ENCODE results near the gene IRGC. TPM values are rescaled to one million over a fixed set of nuclear protein-coding genes. Genes with fewer than 3 reads are reported as not detected.

Gene IRGC
- total and polyA plus RNA-seq, 2 of the 13 experiments (the other 11 are each of a cell fraction or from before 2014, with no cell fraction given) = not detected

- Histone ChIP-seq H3K79me2 (ENCODE audit: insufficient read depth, low read length) (no peaks in the 10 kb centered on the region), H3K9ac (ENCODE audit: insufficient read depth, low read depth, low read length) (no peak overlapping the region), H3K4me2 (ENCODE audit: low read depth, low read length) (no peak overlapping the region), H3K27ac (ENCODE audit: extremely low read length, insufficient read depth, low read length) (no peak overlapping the region), H3K27me3 (ENCODE audit: control insufficient read depth in 1 of 2, insufficient read depth in 2 of 2, low read length in 2 of 2) (no peaks in the 10 kb centered on the region), H3K36me3 (replicated peaks in 1 of 2; ENCODE audit: control insufficient read depth in 1 of 2, insufficient read depth in 2 of 2, low read length in 2 of 2) (peaks cover 30 to 88% of the 10 kb centered on the region in 2 experiments), H3K4me1 (ENCODE audit: insufficient read depth, low read length) (no peaks in the 10 kb centered on the region), H2AFZ (ENCODE audit: low read length) (no peak overlapping the region), H4K20me1 (ENCODE audit: insufficient read depth, low read length) (no peaks in the 10 kb centered on the region), H3K4me3 (replicated peaks in 1 of 3; ENCODE audit: insufficient read depth in 1 of 3, low read depth in 2 of 3, low read length in 3 of 3) (no peak overlapping the region), H3K9me3 (ENCODE audit: low read length) (no peaks in the 10 kb centered on the region)
- POLR2A ChIA-PET = interaction anchor here (0.6 kb wide), 1 partner anchor 186 kb away, joined by 3 read pairs; no protein-coding TSS in a partner anchor
- TF ChIP-seq FLYWCH1 (CRISPR knock-in tag; IDR thresholded peaks at IDR 0.05) = no peak
- no TSS peak for BruUV-seq (replicated peaks)
- FAIRE-seq (no peak), ATAC-seq (no peak), DNase-seq (ENCODE audit: low spot score) (no peak)
- intact Hi-C loops (cut with micrococcal nuclease; ENCODE audit: unreplicated experiment) (no loop called here), in situ Hi-C loops (cut with HindIII; ENCODE audit: extremely low pct_ligation_motif_present, low pct_unique_long_range_greater_than_20kb) (no loop called here)
- CTCF ChIA-PET (ENCODE audit: low intra/inter-chr PET ratio, low total read pairs) = no interaction called here
- WGBS (ENCODE audit: low lambda C conversion rate) = 97% methylated on average over 3 of the region's 3 CpGs
Observed at GRCh38 chr19:43743059-43743458, 27.2 kb downstream of the IRGC start.

GRCh38 chr19:43747557-43748204, 31.8 kb downstream of the IRGC start:
- ChIA-PET POLR2A (no interaction called here), CTCF (ENCODE audit: low intra/inter-chr PET ratio, low total read pairs) (no interaction called here)
- Histone ChIP-seq H3K36me3 (replicated peaks in 1 of 2; ENCODE audit: control insufficient read depth in 1 of 2, insufficient read depth in 2 of 2, low read length in 2 of 2) (peaks cover 27 to 79% of the 10 kb centered on the region in 2 experiments), H3K9me3 (ENCODE audit: low read length) (no peaks in the 10 kb centered on the region), H3K4me2 (ENCODE audit: low read depth, low read length) (no peak overlapping the region), H3K4me3 (replicated peaks in 1 of 3; ENCODE audit: insufficient read depth in 1 of 3, low read depth in 2 of 3, low read length in 3 of 3) (no peak overlapping the region), H2AFZ (ENCODE audit: low read length) (no peak overlapping the region), H3K79me2 (ENCODE audit: insufficient read depth, low read length) (peaks cover 3% of the 10 kb centered on the region), H3K9ac (ENCODE audit: insufficient read depth, low read depth, low read length) (no peak overlapping the region), H3K27ac (ENCODE audit: extremely low read length, insufficient read depth, low read length) (no peak overlapping the region), H3K27me3 (ENCODE audit: control insufficient read depth in 1 of 2, insufficient read depth in 2 of 2, low read length in 2 of 2) (no peaks in the 10 kb centered on the region), H4K20me1 (ENCODE audit: insufficient read depth, low read length) (no peaks in the 10 kb centered on the region), H3K4me1 (ENCODE audit: insufficient read depth, low read length) (peaks cover 6% of the 10 kb centered on the region; the same call in 1 of the 2 replicates)
- in situ Hi-C loops (cut with HindIII; ENCODE audit: extremely low pct_ligation_motif_present, low pct_unique_long_range_greater_than_20kb) = loop anchor here (5.0 kb wide), 1 partner anchor 35 kb away; the partner anchor contains the start of gene KCNN4
- no peak for ATAC-seq
- TF ChIP-seq ZNF660 (CRISPR knock-in tag; IDR thresholded peaks at IDR 0.05; ENCODE audit: borderline replicate concordance, low read depth) (no peak), ZFP1 (CRISPR knock-in tag; IDR thresholded peaks at IDR 0.05) (no peak), THAP7 (CRISPR knock-in tag; IDR thresholded peaks at IDR 0.05) (no peak), SKI (IDR thresholded peaks at IDR 0.05; ENCODE audit: partially characterized antibody) (no peak), ZNF687 (CRISPR knock-in tag; IDR thresholded peaks at IDR 0.05) (no peak), SNRNP70 (IDR thresholded peaks at IDR 0.05; ENCODE audit: low read depth, low read length) (no peak)
- intact Hi-C loops (cut with micrococcal nuclease; ENCODE audit: unreplicated experiment) = no loop called here
- 96% methylated on average over 10 of the region's 16 CpGs for WGBS (ENCODE audit: low lambda C conversion rate)
- no peak for DNase-seq (ENCODE audit: low spot score)
- no peak for FAIRE-seq
- no TSS peak for BruUV-seq (replicated peaks)

Data from HepG2 (cell line).